ENCODE results near the gene IGSF3.

The IGSF3 gene

DNA sequence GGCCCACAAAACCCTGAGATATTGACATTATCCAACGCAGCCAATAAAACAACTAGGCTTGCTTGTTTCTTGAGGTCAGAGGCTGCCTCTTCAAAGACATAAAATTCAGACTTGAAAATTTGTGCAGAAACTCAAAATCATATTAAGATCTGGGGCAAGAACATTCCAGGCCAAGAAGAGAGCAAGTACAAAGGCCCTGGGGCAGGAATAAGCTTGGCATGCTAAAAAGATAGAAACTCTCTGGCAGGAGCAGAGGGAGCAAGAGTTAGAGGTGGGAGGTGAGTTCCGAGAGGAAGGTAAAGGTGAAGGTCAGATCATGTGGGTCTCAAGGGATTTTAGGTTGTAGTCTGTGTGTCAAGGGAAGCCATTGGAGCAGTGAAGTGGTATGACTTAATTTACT is 8.8 kb upstream of the IGSF3 start:
- H3K4me3 ChIP-seq (ENCODE audit: low read length) = no peak overlapping the region
- TF ChIP-seq, protein P1, sequence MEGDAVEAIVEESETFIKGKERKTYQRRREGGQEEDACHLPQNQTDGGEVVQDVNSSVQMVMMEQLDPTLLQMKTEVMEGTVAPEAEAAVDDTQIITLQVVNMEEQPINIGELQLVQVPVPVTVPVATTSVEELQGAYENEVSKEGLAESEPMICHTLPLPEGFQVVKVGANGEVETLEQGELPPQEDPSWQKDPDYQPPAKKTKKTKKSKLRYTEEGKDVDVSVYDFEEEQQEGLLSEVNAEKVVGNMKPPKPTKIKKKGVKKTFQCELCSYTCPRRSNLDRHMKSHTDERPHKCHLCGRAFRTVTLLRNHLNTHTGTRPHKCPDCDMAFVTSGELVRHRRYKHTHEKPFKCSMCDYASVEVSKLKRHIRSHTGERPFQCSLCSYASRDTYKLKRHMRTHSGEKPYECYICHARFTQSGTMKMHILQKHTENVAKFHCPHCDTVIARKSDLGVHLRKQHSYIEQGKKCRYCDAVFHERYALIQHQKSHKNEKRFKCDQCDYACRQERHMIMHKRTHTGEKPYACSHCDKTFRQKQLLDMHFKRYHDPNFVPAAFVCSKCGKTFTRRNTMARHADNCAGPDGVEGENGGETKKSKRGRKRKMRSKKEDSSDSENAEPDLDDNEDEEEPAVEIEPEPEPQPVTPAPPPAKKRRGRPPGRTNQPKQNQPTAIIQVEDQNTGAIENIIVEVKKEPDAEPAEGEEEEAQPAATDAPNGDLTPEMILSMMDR (conservative IDR thresholded peaks at IDR 0.05; ENCODE audit: low read depth, low read length) = no peak

DNA sequence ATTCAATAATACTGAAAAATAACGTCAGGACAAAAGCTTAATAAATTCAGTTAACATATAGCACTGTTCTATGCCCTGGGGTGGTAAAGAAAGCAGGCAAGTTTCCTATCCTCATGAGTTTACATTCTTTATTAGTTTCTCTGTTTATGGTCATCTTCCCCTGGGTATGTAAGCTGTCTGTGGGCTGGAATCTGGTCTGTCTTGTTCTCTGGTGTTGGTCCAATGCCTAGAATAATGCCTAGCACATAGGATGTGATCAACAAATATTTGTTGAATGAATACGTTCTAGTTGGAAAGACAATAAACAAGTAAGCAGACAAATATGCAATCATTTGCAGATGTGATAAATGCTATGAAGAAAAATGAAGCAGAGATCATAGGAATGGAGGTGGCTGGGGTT is 7.2 kb upstream of the IGSF3 start:
- TF ChIP-seq, protein P1 (conservative IDR thresholded peaks at IDR 0.05; ENCODE audit: low read depth, low read length) = no peak
- no peak for DNase-seq (ENCODE audit: low read depth)
- no peak overlapping the region for H3K4me3 ChIP-seq (ENCODE audit: low read length)

More for the DNA sequence above, 8.8 kb upstream of the IGSF3 start:
- no peak for DNase-seq (ENCODE audit: low read depth)

DNA sequence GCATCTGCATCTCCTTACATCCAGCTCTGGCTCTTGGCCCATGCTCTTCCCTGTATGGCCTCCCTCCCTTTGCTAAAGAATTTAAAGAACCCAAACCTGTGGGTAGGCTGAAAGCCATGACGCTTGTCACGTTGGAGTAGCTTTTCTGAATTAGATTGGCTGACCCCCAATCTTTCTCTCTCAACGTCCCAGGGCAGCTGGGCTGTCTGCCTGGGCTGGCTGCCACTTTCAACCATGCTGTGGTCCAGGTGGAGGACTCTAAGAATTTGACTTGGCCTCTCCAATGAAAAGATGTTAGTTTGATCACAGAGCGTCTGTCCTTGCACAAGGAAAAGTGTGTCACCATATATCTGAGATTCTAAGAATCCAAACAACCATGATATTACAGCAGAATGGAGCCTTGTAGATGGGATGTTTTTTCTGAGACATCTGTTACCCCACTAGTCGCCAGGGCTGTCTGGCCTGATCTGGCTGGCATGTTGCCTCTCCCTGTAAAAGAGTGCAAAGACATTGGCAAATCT is 6.5 kb upstream of the IGSF3 start:
- DNase-seq (ENCODE audit: low read depth) = no peak
- TF ChIP-seq, protein P1 (conservative IDR thresholded peaks at IDR 0.05; ENCODE audit: low read depth, low read length) = no peak
- no peak overlapping the region for H3K4me3 ChIP-seq (ENCODE audit: low read length)

DNA sequence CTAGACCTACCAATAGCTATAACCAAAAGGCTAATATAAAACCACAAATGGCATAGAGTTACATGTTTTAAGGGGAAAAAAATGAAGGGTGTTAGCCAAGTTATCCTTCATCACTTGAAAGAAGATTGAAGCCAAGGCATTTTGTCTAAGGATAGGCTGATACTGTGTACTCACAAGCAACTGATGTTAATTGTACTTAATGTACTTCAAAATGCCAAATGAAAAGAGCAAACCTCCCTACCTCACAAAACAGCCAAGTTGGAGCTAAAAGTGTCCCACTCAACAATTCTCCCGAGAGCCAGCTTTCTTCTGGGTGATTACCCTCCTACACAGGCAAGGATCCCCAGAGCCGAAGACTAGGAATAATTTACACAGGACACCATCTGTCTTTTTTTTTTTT is 4.4 kb upstream of the IGSF3 start:
- no peak overlapping the region for H3K4me3 ChIP-seq (ENCODE audit: low read length)
- TF ChIP-seq, protein P1 (conservative IDR thresholded peaks at IDR 0.05; ENCODE audit: low read depth, low read length) = no peak
- no peak for DNase-seq (ENCODE audit: low read depth)

DNA sequence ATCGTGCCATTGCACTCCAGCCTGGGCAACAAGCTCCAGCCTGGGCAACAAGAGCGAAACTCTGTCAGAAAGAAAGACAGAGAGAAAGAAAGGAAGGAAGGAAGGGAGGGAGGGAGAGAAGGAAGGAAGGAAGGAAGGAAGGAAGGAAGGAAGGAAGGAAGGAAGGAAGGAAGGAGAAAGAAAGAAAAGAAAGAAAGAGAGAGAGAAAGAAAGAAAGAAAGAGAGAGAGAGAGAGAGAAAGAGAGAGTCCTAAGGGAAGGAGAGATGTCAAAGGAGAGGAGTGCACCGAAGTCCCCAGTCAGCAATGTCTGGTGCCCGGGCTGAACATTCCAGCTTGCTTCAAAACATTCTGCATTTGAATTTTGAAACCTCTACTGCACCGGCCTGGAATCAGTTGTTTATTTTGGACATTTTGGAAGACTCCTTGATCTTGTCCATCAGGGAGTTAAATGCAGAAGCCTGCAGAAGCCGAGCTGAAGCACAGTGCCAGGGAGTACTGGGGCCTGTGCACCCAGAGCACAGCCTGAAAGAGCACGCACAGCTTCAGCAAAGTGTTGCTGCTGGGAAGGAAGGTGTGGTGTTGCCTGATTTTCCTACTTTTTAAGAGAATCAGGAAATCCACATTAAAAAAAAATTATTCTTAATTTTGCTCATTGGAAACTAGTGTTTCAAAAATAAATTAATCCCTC is 3.7 kb upstream of the IGSF3 start:
- TF ChIP-seq, protein P1 (conservative IDR thresholded peaks at IDR 0.05; ENCODE audit: low read depth, low read length) = no peak
- no peak overlapping the region for H3K4me3 ChIP-seq (ENCODE audit: low read length)
- no peak for DNase-seq (ENCODE audit: low read depth)

DNA sequence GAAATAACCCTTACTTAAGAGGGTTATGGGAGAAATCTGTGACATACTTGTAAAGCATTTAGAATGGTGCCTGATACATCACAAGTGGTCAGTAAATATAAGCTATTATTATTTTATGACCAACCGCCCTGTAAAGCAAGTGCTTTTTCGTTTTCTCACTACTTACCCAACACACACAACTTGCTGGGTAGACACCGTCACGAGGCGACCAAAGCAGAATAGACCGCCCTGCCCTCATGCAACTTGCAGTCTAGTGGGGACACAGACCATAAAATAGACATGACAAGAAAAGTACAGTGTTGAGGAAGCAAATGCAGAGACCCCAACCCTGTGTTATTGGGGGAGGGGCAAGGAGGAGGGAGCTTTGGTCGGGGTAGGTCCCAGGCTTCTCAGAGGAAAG is 744 bp upstream of the IGSF3 start:
- DNase-seq (ENCODE audit: low read depth) = no peak
- TF ChIP-seq, protein P1 (conservative IDR thresholded peaks at IDR 0.05; ENCODE audit: low read depth, low read length) = no peak
- peak overlapping the region; percentile 42 for H3K4me3 ChIP-seq (ENCODE audit: low read length)

DNA sequence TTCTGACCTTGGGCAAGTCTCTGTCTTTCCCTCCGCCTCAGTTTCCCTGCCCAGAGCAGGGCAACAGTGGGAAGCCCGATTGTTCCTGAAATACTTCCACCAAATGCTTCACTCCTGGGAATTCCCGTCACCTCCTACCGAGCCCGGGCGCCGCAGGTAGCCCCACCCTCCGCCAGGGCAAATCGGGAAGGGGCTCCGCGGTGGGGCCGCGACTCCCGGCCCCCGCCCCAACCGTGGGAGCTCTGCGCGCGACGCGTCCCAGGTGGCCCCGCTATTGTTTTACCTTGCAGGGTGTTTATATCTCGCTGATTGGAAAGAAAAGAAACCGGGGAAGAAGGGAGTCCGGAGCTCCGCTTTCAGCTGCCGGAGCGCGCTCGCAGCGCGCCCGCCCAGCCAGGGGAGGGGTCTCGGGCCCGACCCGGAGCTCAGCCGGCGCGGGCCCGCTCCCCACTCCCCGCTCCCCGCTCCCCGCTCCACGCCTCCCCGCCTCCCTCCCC is 407 bp downstream of the IGSF3 start:
- TF ChIP-seq, protein P1 (conservative IDR thresholded peaks at IDR 0.05; ENCODE audit: low read depth, low read length) = no peak
- peak overlapping the region; percentile 61 for H3K4me3 ChIP-seq (ENCODE audit: low read length)
- no peak for DNase-seq (ENCODE audit: low read depth)

Measured in retinal pigment epithelial cell (primary cell).